Measurements from ENCODE around the gene RTP4. TPM values are rescaled to one million over a fixed set of nuclear protein-coding genes. Genes with fewer than 3 reads are reported as not detected.

RTP4 gene
- total and polyA plus RNA-seq, 10 of the 15 experiments (the other 5 are each of a cell fraction or from before 2014, with no cell fraction given): 2.2 to 6.5 (median 3.9) TPM

DNA sequence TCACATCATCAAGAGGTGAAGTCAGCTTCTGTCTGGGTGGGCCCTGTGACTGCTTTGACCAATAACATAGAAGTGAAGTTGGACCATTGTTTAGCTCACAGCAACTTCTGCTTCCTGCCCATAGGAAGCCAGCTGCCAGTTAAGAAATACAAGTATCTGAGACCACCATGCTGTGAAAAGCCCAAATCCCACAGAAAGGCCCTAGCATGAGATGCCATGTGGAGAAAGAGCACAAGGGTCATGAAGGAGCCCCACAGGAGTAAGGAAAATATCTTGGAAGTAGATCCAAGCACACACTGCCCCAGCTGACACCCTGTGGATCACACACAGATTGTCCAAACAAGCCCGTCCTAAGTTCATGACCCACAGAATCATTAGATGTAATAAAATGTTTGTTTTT lies 28.5 kb downstream of the RTP4 start:
- ATAC-seq: no peak
- no peak for TF ChIP-seq ZNF622 (IDR thresholded peaks at IDR 0.05)
- TF ChIP-seq NFIC (IDR thresholded peaks at IDR 0.05; ENCODE audit: low read depth, low read length): no peak
- TF ChIP-seq CEBPB (IDR thresholded peaks at IDR 0.05; ENCODE audit: borderline replicate concordance in 1 of 2, low read depth in 2 of 2, low read length in 2 of 2): no peak
- no peak for TF ChIP-seq PAX5 (IDR thresholded peaks at IDR 0.05; ENCODE audit: borderline replicate concordance, low read depth, low read length)
- no peak for TF ChIP-seq MTA3 (IDR thresholded peaks at IDR 0.05; ENCODE audit: borderline replicate concordance, low read length)
- TF ChIP-seq GATAD2B (conservative IDR thresholded peaks at IDR 0.05; ENCODE audit: low read depth): no peak
- no peak for TF ChIP-seq TCF7 (IDR thresholded peaks at IDR 0.05; ENCODE audit: borderline replicate concordance)
- TF ChIP-seq, protein P1, sequence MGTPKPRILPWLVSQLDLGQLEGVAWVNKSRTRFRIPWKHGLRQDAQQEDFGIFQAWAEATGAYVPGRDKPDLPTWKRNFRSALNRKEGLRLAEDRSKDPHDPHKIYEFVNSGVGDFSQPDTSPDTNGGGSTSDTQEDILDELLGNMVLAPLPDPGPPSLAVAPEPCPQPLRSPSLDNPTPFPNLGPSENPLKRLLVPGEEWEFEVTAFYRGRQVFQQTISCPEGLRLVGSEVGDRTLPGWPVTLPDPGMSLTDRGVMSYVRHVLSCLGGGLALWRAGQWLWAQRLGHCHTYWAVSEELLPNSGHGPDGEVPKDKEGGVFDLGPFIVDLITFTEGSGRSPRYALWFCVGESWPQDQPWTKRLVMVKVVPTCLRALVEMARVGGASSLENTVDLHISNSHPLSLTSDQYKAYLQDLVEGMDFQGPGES (IDR thresholded peaks at IDR 0.05): no peak
- TF ChIP-seq MYC (IDR thresholded peaks at IDR 0.05; ENCODE audit: insufficient read depth, insufficient read length, insufficient replicate concordance, low read length, severe bottlenecking): no peak
- no peak for TF ChIP-seq ATF7 (IDR thresholded peaks at IDR 0.05; ENCODE audit: low read depth)
- no peak for TF ChIP-seq TARDBP (IDR thresholded peaks at IDR 0.05; ENCODE audit: borderline replicate concordance)
- no peak for TF ChIP-seq NR2F1 (conservative IDR thresholded peaks at IDR 0.05)
- no peak for TF ChIP-seq NR2C1 (IDR thresholded peaks at IDR 0.05)
- TF ChIP-seq JUND (IDR thresholded peaks at IDR 0.05; ENCODE audit: low read depth, low read length): no peak
- FAIRE-seq: no peak

More for the DNA sequence above, 28.5 kb downstream of the RTP4 start:
- in situ Hi-C loops (cut with MboI): no loop called here
- ChIA-PET SMC1A (ENCODE audit: uncharacterized antibody, unreplicated experiment) (interaction anchor here (1.6 kb wide), 1 partner anchor 77 kb away, joined by 4 read pairs; no protein-coding TSS in a partner anchor), POLR2A (no interaction called here), RAD21 (ENCODE audit: unreplicated experiment) (no interaction called here), CTCF (interaction anchor here (0.6 kb wide), 1 partner anchor 12 kb away, joined by 3 read pairs; no protein-coding TSS in a partner anchor)
- Histone ChIP-seq H3K9me3 (replicated peaks; ENCODE audit: control insufficient read depth, insufficient read depth, low read length) (no peaks in the 10 kb centered on the region), H3K4me2 (ENCODE audit: control insufficient read depth, insufficient read depth) (no peak overlapping the region), H4K20me1 (ENCODE audit: control insufficient read depth, insufficient read depth) (no peaks in the 10 kb centered on the region), H3K36me3 (ENCODE audit: control insufficient read depth in 2 of 2, insufficient read depth in 2 of 2, low read length in 1 of 2) (no peaks in the 10 kb centered on the region), H2AFZ (ENCODE audit: control insufficient read depth, low read depth, low read length) (no peak overlapping the region), H3K9ac (ENCODE audit: control insufficient read depth, insufficient read depth, low read length) (no peak overlapping the region), H3K27ac (ENCODE audit: control insufficient read depth, insufficient read depth) (no peak overlapping the region), H3K4me3 (no peak overlapping the region), H3K4me1 (ENCODE audit: control insufficient read depth, insufficient read depth, low read length) (no peaks in the 10 kb centered on the region), H3K79me2 (ENCODE audit: control insufficient read depth, insufficient read depth, low read length) (no peaks in the 10 kb centered on the region), H3K27me3 (replicated peaks in 1 of 2; ENCODE audit: control insufficient read depth in 2 of 2, insufficient read depth in 2 of 2, low read length in 1 of 2) (peaks cover 0 to 5% of the 10 kb centered on the region in 2 experiments; a peak in 1 of 4 replicates)
- no peak for DNase-seq (ENCODE audit: low read depth, low spot score)
- intact Hi-C loops (cut with micrococcal nuclease; ENCODE audit: unreplicated experiment): no loop called here
- no TSS peak for BruUV-seq (replicated peaks)
- 0% methylated on average over 1 of the region's 1 CpG for WGBS (ENCODE audit: insufficient coverage, insufficient replicate concordance, low lambda C conversion rate, missing lambda C conversion rate)
